GM19351 (cell line): Measurements from ENCODE around the gene ABL2.
"Not testable (repeated sequence)": the region's sequence is repeated elsewhere in the genome, so short reads cannot be mapped to it uniquely, and the experiment has no call there.

ENCODE experiments used
- ATAC-seq: cut with Tn5 transposase; IDR thresholded peaks from one replicate; pipeline ENCODE4 v1.9.1; 2021; ENCODE audit warnings: mild to moderate bottlenecking, moderate library complexity; ENCODE audit not compliant: unreplicated experiment

Gene ABL2

DNA sequence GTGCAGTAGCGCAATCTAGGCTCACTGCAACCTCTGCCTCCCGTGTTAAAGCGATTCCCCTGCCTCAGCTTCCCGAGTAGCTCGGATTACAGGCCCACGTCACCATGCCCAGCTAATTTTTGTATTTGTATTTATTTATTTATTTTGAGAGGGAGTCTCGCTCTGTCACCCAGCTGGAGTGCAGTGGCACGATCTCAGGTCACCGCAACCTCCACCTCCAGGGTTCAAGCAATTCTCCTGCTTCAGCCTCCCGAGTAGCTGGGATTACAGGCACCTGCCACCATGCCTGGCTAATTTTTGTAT lies 59.1 kb downstream of the ABL2 start:
- ATAC-seq: not testable (repeated sequence)

DNA sequence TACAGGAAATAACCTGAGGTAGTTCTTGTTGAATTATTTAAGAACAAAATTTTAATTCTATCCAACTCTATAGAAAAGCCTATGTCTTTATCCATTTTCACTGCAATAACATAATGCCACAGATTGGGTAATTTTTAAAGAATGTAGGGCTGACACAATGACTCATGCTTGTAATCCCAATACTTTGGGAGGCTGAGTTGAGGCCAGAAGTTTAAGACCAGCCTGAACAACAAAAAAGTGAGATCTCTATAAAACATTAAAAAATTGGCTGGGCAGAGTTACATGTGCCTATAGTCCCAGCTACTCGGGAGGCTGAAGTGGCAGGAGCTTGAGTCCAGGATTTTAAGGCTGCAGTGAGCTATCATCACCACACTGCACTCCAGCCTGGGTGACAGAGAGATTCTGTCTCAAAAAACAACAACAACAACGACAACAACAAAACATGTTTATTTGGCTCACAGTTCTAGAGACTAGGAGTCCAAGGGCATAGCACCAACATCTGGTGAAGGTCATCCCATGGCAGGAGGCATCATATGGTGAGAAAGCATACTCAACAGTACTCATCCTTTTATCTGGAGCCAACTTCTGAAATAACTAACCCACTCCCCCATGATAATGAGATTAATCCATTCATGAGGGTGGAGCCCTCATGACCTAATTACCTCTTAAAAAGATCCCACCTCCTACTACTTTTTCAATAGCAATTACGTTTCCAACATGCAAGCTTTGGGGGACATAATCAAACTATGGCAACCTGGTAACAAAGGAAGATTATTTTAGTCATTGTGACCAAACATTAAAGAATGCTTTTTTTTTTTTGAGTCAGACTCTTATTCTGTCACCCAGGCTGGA lies 59.6 kb downstream of the ABL2 start:
- ATAC-seq: no peak

DNA sequence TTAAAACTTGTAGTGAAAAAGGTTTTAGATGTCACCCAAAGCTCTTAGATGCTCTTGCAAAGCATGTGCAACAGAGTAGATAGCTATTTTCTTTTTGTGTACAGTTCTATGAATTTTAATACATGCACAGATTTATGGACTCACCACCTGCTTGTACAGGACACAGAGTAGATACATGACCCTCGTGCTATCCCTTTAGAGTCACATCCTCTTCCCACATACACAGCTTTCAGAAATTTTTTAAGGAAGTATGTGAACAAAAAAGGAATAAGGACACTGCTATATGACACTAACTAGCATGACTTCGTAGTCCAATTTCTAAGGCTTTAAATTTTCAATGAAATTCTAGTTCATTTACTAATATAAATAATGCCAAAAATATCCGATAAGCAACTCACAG lies 60.9 kb downstream of the ABL2 start:
- ATAC-seq: no peak

DNA sequence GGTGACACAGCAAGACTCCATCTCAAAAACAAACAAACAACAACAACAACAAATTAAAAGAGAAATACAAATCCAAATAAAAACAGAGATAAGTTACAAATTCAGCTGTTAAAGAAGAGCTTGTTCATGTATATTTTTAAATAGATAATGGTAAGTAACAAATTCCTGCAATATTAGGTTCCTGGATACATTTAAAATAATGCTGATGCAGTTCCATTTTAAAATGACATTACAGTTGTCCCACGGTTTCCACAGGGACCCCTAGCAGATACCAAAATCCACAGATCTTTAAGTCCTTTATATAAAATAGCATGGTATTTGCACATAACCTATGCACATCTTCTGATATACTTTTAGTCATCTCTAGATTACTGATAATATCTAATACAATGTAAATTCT lies 61.5 kb downstream of the ABL2 start:
- ATAC-seq: no peak

GRCh38 chr1:179167418-179167777 lies 62.1 kb downstream of the ABL2 start:
- ATAC-seq: peak; percentile 62

GRCh38 chr1:179166663-179167417 lies 62.6 kb downstream of the ABL2 start:
- ATAC-seq: no peak

- ATAC-seq: no peak
These were observed 65.0 kb downstream of the ABL2 start for GRCh38 chr1:179164494-179164893.

GRCh38 chr1:179156708-179157107 lies 72.8 kb downstream of the ABL2 start:
- no peak for ATAC-seq

- ATAC-seq: no peak
These were observed 73.5 kb downstream of the ABL2 start for GRCh38 chr1:179156026-179156425.

GRCh38 chr1:179155615-179156014 lies 73.9 kb downstream of the ABL2 start:
- ATAC-seq: no peak

DNA sequence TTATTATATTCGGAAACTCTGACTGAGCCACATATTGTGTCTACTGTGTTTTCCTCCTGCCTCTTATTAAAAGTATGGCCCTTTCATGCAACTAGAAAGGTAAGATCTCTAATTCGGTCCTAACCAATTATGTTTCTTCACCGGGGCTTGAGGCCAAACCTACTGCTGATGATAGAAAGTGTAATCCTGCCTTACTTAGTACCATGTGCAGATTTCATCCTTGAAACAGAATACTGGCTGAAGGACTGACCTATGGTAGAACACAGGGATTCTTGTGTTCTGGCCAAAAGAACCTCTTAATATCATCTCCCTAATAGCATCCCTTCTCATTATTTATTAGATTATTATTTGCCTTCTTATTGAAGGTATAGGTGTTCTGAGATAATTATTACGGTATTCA lies 75.0 kb downstream of the ABL2 start:
- no peak for ATAC-seq

DNA sequence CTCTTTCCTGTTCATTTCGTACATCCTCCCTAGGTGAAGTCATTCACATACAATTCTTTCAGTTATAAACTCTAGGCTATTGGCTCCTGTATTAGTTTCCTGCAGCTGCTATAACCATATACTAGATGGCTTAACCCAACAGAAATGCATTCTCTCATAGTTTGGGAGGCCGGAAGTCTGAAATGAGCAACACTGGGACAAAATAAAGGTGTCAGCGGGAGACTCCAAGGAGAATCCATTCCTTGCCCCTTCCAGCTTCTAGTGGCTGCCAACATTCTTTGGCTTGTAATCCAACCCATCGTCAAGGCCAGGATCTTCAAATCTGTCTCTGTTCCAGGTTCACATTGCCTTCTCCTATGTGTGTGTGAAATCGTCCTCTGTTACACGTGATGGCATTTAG lies 76.3 kb downstream of the ABL2 start:
- ATAC-seq: no peak

GRCh38 chr1:179151908-179152682 lies 77.4 kb downstream of the ABL2 start:
- ATAC-seq: peak; percentile 50

DNA sequence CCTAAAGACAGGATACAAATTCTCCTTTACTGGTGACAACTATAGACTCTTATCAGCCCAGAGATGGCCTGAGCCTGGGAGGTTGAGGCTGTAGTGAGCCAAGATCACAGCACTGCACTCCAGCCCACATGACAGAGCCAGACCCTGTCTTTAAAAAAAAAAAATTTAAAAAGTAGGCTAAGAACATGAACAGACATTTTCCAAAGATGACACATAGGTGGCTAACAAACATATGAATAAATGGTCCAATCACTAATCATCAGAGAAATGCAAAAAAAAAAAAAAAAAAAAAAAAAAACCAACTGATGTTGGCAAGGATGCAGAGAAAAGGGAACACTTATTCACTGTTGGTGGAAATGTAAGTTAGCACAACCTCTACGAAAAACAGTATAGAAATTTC lies 82.6 kb downstream of the ABL2 start:
- ATAC-seq: no peak

GRCh38 chr1:179146476-179146875 lies 83.0 kb downstream of the ABL2 start:
- ATAC-seq: no peak

DNA sequence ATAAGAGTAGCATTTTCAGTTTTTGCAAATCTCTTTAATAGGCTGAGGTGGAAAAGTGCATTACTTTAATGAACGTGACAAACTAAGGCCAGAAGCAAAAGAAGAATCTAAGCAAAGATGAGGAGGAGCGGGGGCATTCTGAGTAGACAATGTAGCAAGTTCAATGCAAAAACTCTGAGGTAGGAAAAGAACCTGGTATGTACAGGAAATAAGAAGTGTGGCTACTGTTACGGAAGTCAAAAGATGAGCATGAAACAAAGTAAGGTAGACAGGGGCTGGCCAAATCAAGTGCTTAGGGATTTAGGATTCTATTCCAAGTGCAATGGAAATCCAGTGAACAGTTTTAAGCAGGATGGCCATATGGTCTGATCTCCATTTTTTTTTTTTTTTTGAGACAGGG lies 84.0 kb downstream of the ABL2 start:
- ATAC-seq: no peak

- no peak for ATAC-seq
These were observed 84.9 kb downstream of the ABL2 start for GRCh38 chr1:179144626-179145025.

GRCh38 chr1:179143322-179143721 lies 86.2 kb downstream of the ABL2 start:
- no peak for ATAC-seq

DNA sequence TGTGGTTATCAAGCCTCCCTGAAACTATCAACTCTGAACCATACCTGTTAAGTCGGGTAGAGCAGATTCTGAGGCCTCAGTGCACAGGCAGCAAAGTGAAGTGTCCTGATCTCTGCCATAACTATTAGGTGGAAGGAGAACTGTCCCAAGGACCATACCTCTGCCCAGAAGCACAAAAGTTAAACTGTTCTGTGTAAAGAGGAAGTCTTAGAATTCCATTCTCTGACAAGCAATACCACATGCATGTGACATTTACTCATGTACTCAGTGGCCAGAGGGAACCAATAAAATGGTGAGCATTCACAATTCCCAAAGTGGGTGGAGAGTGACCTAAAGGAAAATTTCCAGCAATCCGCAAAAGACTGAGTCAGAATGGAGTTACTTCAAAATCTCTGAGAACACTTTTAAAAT lies 86.6 kb downstream of the ABL2 start:
- no peak for ATAC-seq

GRCh38 chr1:179141592-179142251 lies 87.8 kb downstream of the ABL2 start:
- no peak for ATAC-seq

DNA sequence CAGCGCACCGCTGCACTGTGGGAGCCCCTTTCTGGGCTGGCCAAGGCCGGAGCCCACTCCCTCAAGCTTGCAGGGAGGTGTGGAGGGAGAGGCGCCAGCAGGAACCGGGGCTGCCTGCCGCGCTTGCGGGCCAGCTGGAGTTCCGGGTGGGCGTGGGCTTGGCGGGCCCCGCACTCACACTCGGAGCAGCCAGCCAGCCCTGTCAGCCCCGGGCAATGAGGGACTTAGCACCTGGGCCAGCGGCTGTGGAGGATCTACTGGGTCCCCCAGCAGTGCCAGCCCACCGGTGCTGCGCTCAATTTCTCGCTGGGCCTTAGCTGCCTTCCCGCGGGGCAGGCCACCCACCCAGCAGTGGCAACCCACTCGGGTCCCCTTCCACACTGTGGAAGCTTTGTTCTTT lies 90.7 kb downstream of the ABL2 start:
- ATAC-seq: not testable (repeated sequence)
